Gastroesophageal sphincter (tissue), 3 donors: ENCODE results near the gene PKNOX1.
"Not testable (repeated sequence)": the region's sequence is repeated elsewhere in the genome, so short reads cannot be mapped to it uniquely, and the experiment has no call there.

Source experiments
- EP300 ChIP-seq: sonication (generic); formaldehyde crosslinking; IDR thresholded peaks from one replicate; pipeline ENCODE4 v1.6.1; 2017; ENCODE audit warnings: antibody characterized with exemption, mild to moderate bottlenecking
- POLR2A ChIP-seq, 2 donors: fragments of 450-650 bp; IDR thresholded peaks; one replicate each; pipeline ENCODE4 v1.6.1; 2017; ENCODE audit warnings: antibody characterized with exemption in 2 of 2, mild to moderate bottlenecking in 2 of 2, moderate library complexity in 1 of 2
- POLR2AphosphoS5 ChIP-seq: sonication (generic); formaldehyde crosslinking; IDR thresholded peaks from one replicate; pipeline ENCODE4 v1.6.1; 2017; ENCODE audit warnings: antibody characterized with exemption
- TF ChIP-seq, protein P1 (sequence below), 4 experiments: fragments of 200-600 bp in 2 of 4; fragments of 450-650 bp in 2 of 4; sonication (generic) in 1 of 4; IDR thresholded peaks; one replicate each; pipeline ENCODE4 v1.5.1; 2017 to 2019; ENCODE audit warnings: antibody characterized with exemption in 4 of 4, mild to moderate bottlenecking in 2 of 4, moderate library complexity in 2 of 4

DNA sequence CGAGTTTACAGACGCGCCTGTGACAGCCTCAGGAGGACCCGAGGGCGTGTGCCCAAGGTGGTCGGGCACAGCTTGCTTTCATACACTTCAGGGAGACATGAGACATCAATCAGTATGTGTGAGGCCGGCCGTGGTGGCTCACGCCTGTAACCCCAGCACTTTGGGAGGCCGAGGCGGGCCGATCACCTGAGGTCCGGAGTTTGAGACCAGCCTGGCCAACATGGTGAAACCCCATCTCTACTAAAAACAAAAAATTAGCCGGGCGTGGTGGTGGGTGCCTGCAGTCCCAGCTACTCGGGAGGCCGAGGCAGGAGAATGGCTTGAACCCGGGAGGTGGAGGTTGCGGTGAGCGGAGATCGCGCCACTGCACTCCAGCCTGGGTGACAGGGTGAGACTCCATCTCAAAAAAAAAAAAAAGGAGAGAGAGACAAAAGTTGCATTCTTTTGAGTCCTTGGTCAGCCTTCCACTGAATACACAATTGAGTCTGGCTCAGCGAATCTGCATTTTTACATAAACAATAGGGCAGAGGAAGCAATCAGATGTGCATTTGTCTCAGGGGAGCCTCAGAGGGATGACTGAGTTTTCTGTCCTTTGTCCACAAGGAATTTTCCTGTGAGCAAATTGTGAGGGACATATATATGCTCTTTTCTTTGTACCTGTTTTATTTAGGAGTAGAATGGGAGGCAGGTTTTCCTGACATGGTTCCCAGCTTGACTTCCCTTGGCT, 46.7 kb upstream of the PKNOX1 start:
- not testable (repeated sequence) for TF ChIP-seq POLR2A (IDR thresholded peaks at IDR 0.05); POLR2AphosphoS5; EP300
- TF ChIP-seq, protein P1, sequence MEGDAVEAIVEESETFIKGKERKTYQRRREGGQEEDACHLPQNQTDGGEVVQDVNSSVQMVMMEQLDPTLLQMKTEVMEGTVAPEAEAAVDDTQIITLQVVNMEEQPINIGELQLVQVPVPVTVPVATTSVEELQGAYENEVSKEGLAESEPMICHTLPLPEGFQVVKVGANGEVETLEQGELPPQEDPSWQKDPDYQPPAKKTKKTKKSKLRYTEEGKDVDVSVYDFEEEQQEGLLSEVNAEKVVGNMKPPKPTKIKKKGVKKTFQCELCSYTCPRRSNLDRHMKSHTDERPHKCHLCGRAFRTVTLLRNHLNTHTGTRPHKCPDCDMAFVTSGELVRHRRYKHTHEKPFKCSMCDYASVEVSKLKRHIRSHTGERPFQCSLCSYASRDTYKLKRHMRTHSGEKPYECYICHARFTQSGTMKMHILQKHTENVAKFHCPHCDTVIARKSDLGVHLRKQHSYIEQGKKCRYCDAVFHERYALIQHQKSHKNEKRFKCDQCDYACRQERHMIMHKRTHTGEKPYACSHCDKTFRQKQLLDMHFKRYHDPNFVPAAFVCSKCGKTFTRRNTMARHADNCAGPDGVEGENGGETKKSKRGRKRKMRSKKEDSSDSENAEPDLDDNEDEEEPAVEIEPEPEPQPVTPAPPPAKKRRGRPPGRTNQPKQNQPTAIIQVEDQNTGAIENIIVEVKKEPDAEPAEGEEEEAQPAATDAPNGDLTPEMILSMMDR (IDR thresholded peaks at IDR 0.05) = not testable (repeated sequence)
